Measurements from ENCODE around the gene RAB40A.

Gene RAB40A

GRCh38 chrX:103518571-103518970, 718 bp downstream of the RAB40A start:
- Histone ChIP-seq H4K8ac (ENCODE audit: low read length) (no peak overlapping the region), H2BK5ac (ENCODE audit: low read depth, low read length, poor library complexity, severe bottlenecking) (no peak overlapping the region)

GRCh38 chrX:103517246-103517645, 2.0 kb downstream of the RAB40A start:
- no peak for DNase-seq
- Histone ChIP-seq H3K79me1 (replicated peaks; ENCODE audit: low read length, poor library complexity, severe bottlenecking) (no peaks in the 10 kb centered on the region), H4K8ac (ENCODE audit: low read length) (no peak overlapping the region), H2BK5ac (ENCODE audit: low read depth, low read length, poor library complexity, severe bottlenecking) (no peak overlapping the region), H2BK120ac (ENCODE audit: low read depth, low read length) (no peak overlapping the region), H3K4me3 (ENCODE audit: insufficient read depth in 1 of 2, low read depth in 1 of 2, low read length in 2 of 2) (no peak overlapping the region), H3K4ac (ENCODE audit: low read depth in 1 of 2, low read length in 2 of 2) (no peak overlapping the region), H3K14ac (ENCODE audit: low read length in 2 of 2) (no peak overlapping the region), H3K9me3 (ENCODE audit: control insufficient read depth, low read length) (no peaks in the 10 kb centered on the region), H2BK12ac (ENCODE audit: low read length in 2 of 2) (no peak overlapping the region), H3K23ac (ENCODE audit: low read length in 2 of 2) (no peak overlapping the region), H3K36me3 (ENCODE audit: control insufficient read depth in 1 of 2, insufficient read depth in 2 of 2, low read depth in 1 of 2, low read length in 2 of 2) (no peaks in the 10 kb centered on the region), H3K4me1 (ENCODE audit: control insufficient read depth, insufficient read depth, low read depth, low read length) (no peaks in the 10 kb centered on the region), H3K9ac (ENCODE audit: low read length) (no peak overlapping the region), H4K91ac (ENCODE audit: low read length) (no peak overlapping the region), H2BK15ac (ENCODE audit: low read depth, poor library complexity, severe bottlenecking) (no peak overlapping the region), H3K27ac (ENCODE audit: low read length, poor library complexity, severe bottlenecking) (no peak overlapping the region), H3K27me3 (ENCODE audit: control insufficient read depth in 1 of 2, insufficient read depth in 1 of 2, low read length in 2 of 2) (peaks cover 0 to 5% of the 10 kb centered on the region in 2 experiments), H3K18ac (ENCODE audit: low read depth in 1 of 2, low read length in 2 of 2) (no peak overlapping the region), H2AFZ (ENCODE audit: low read depth, low read length) (no peak overlapping the region), H2AK5ac (ENCODE audit: low read length, severe bottlenecking) (no peak overlapping the region), H3K4me2 (ENCODE audit: low read length, poor library complexity, severe bottlenecking) (no peak overlapping the region)
- 33% methylated on average over 1 of the region's 2 CpGs for whole genome bisulfite sequencing

More at GRCh38 chrX:103518571-103518970, 718 bp downstream of the RAB40A start:
- no peak overlapping the region for H2BK120ac ChIP-seq (ENCODE audit: low read depth, low read length)
- H3K36me3 ChIP-seq (ENCODE audit: control insufficient read depth in 1 of 2, insufficient read depth in 2 of 2, low read depth in 1 of 2, low read length in 2 of 2) = no peaks in the 10 kb centered on the region
- no peak overlapping the region for H4K91ac ChIP-seq (ENCODE audit: low read length)
- WGBS = no CpG with 5 or more reads among the region's 2 CpGs
- peaks cover 0 to 4% of the 10 kb centered on the region in 2 experiments for H3K27me3 ChIP-seq (ENCODE audit: control insufficient read depth in 1 of 2, insufficient read depth in 1 of 2, low read length in 2 of 2)
- no peak overlapping the region for H3K9ac ChIP-seq (ENCODE audit: low read length)
- H2BK12ac ChIP-seq (ENCODE audit: low read length in 2 of 2) = no peak overlapping the region
- H3K18ac ChIP-seq (ENCODE audit: low read depth in 1 of 2, low read length in 2 of 2) = no peak overlapping the region
- no peak overlapping the region for H2BK15ac ChIP-seq (ENCODE audit: low read depth, poor library complexity, severe bottlenecking)
- no peaks in the 10 kb centered on the region for H3K79me1 ChIP-seq (replicated peaks; ENCODE audit: low read length, poor library complexity, severe bottlenecking)
- DNase-seq = no peak
- H3K4me1 ChIP-seq (ENCODE audit: control insufficient read depth, insufficient read depth, low read depth, low read length) = no peaks in the 10 kb centered on the region
- no peak overlapping the region for H3K4me2 ChIP-seq (ENCODE audit: low read length, poor library complexity, severe bottlenecking)
- H3K14ac ChIP-seq (ENCODE audit: low read length in 2 of 2) = no peak overlapping the region
- no peak overlapping the region for H3K23ac ChIP-seq (ENCODE audit: low read length in 2 of 2)
- H3K27ac ChIP-seq (ENCODE audit: low read length, poor library complexity, severe bottlenecking) = no peak overlapping the region
- no peaks in the 10 kb centered on the region for H3K9me3 ChIP-seq (ENCODE audit: control insufficient read depth, low read length)
- no peak overlapping the region for H2AK5ac ChIP-seq (ENCODE audit: low read length, severe bottlenecking)
- H3K4ac ChIP-seq (ENCODE audit: low read depth in 1 of 2, low read length in 2 of 2) = no peak overlapping the region
- no peak overlapping the region for H3K4me3 ChIP-seq (ENCODE audit: insufficient read depth in 1 of 2, low read depth in 1 of 2, low read length in 2 of 2)
- no peak overlapping the region for H2AFZ ChIP-seq (ENCODE audit: low read depth, low read length)

GRCh38 chrX:103513476-103514108, 5.7 kb downstream of the RAB40A start:
- no peak overlapping the region for H3K9ac ChIP-seq (ENCODE audit: low read length)
- no peak overlapping the region for H2BK120ac ChIP-seq (ENCODE audit: low read depth, low read length)

GRCh38 chrX:103513067-103513466, 6.2 kb downstream of the RAB40A start:
- H2AFZ ChIP-seq (ENCODE audit: low read depth, low read length) = no peak overlapping the region
- no peak overlapping the region for H4K91ac ChIP-seq (ENCODE audit: low read length)
- no peak overlapping the region for H3K14ac ChIP-seq (ENCODE audit: low read length in 2 of 2)
- no peak overlapping the region for H2BK15ac ChIP-seq (ENCODE audit: low read depth, poor library complexity, severe bottlenecking)
- H3K27me3 ChIP-seq (ENCODE audit: control insufficient read depth in 1 of 2, insufficient read depth in 1 of 2, low read length in 2 of 2) = peaks cover 0 to 22% of the 10 kb centered on the region in 2 experiments
- H2BK5ac ChIP-seq (ENCODE audit: low read depth, low read length, poor library complexity, severe bottlenecking) = no peak overlapping the region
- H3K27ac ChIP-seq (ENCODE audit: low read length, poor library complexity, severe bottlenecking) = no peak overlapping the region
- no peaks in the 10 kb centered on the region for H3K9me3 ChIP-seq (ENCODE audit: control insufficient read depth, low read length)
- no peak overlapping the region for H3K18ac ChIP-seq (ENCODE audit: low read depth in 1 of 2, low read length in 2 of 2)
- H3K36me3 ChIP-seq (ENCODE audit: control insufficient read depth in 1 of 2, insufficient read depth in 2 of 2, low read depth in 1 of 2, low read length in 2 of 2) = no peaks in the 10 kb centered on the region
- no peak overlapping the region for H3K23ac ChIP-seq (ENCODE audit: low read length in 2 of 2)
- DNase-seq = no peak
- no peak overlapping the region for H3K4ac ChIP-seq (ENCODE audit: low read depth in 1 of 2, low read length in 2 of 2)
- no peak overlapping the region for H4K8ac ChIP-seq (ENCODE audit: low read length)
- H2BK120ac ChIP-seq (ENCODE audit: low read depth, low read length) = no peak overlapping the region
- H3K9ac ChIP-seq (ENCODE audit: low read length) = no peak overlapping the region
- no peaks in the 10 kb centered on the region for H3K79me1 ChIP-seq (replicated peaks; ENCODE audit: low read length, poor library complexity, severe bottlenecking)
- no peak overlapping the region for H3K4me3 ChIP-seq (ENCODE audit: insufficient read depth in 1 of 2, low read depth in 1 of 2, low read length in 2 of 2)
- no peak overlapping the region for H2BK12ac ChIP-seq (ENCODE audit: low read length in 2 of 2)
- WGBS = 100% methylated on average over 2 of the region's 5 CpGs
- no peak overlapping the region for H3K4me2 ChIP-seq (ENCODE audit: low read length, poor library complexity, severe bottlenecking)
- H2AK5ac ChIP-seq (ENCODE audit: low read length, severe bottlenecking) = no peak overlapping the region
- H3K4me1 ChIP-seq (ENCODE audit: control insufficient read depth, insufficient read depth, low read depth, low read length) = no peaks in the 10 kb centered on the region

More at GRCh38 chrX:103513476-103514108, 5.7 kb downstream of the RAB40A start:
- Histone ChIP-seq H2AFZ (ENCODE audit: low read depth, low read length) (no peak overlapping the region), H3K4ac (ENCODE audit: low read depth in 1 of 2, low read length in 2 of 2) (no peak overlapping the region), H3K4me3 (ENCODE audit: insufficient read depth in 1 of 2, low read depth in 1 of 2, low read length in 2 of 2) (no peak overlapping the region), H4K8ac (ENCODE audit: low read length) (no peak overlapping the region), H3K4me2 (ENCODE audit: low read length, poor library complexity, severe bottlenecking) (no peak overlapping the region), H3K27me3 (ENCODE audit: control insufficient read depth in 1 of 2, insufficient read depth in 1 of 2, low read length in 2 of 2) (peaks cover 0 to 17% of the 10 kb centered on the region in 2 experiments), H3K9me3 (ENCODE audit: control insufficient read depth, low read length) (no peaks in the 10 kb centered on the region), H3K27ac (ENCODE audit: low read length, poor library complexity, severe bottlenecking) (no peak overlapping the region), H3K14ac (ENCODE audit: low read length in 2 of 2) (no peak overlapping the region), H2BK5ac (ENCODE audit: low read depth, low read length, poor library complexity, severe bottlenecking) (no peak overlapping the region), H4K91ac (ENCODE audit: low read length) (no peak overlapping the region), H3K18ac (ENCODE audit: low read depth in 1 of 2, low read length in 2 of 2) (no peak overlapping the region), H3K23ac (ENCODE audit: low read length in 2 of 2) (no peak overlapping the region), H3K4me1 (ENCODE audit: control insufficient read depth, insufficient read depth, low read depth, low read length) (no peaks in the 10 kb centered on the region), H3K79me1 (replicated peaks; ENCODE audit: low read length, poor library complexity, severe bottlenecking) (no peaks in the 10 kb centered on the region), H3K36me3 (ENCODE audit: control insufficient read depth in 1 of 2, insufficient read depth in 2 of 2, low read depth in 1 of 2, low read length in 2 of 2) (no peaks in the 10 kb centered on the region), H2BK15ac (ENCODE audit: low read depth, poor library complexity, severe bottlenecking) (no peak overlapping the region), H2BK12ac (ENCODE audit: low read length in 2 of 2) (no peak overlapping the region), H2AK5ac (ENCODE audit: low read length, severe bottlenecking) (no peak overlapping the region)
- WGBS = 67% methylated on average over 4 of the region's 4 CpGs
- no peak for DNase-seq
